GM19468 (cell line): ENCODE results near the gene DHRS12.

Source experiments
- ATAC-seq: cut with Tn5 transposase; IDR thresholded peaks from one replicate; pipeline ENCODE4 v1.9.1; 2021; ENCODE audit warnings: mild to moderate bottlenecking, moderate library complexity, moderate number of reproducible peaks; ENCODE audit not compliant: unreplicated experiment; ENCODE audit errors: extremely low read depth

DHRS12 gene

DNA sequence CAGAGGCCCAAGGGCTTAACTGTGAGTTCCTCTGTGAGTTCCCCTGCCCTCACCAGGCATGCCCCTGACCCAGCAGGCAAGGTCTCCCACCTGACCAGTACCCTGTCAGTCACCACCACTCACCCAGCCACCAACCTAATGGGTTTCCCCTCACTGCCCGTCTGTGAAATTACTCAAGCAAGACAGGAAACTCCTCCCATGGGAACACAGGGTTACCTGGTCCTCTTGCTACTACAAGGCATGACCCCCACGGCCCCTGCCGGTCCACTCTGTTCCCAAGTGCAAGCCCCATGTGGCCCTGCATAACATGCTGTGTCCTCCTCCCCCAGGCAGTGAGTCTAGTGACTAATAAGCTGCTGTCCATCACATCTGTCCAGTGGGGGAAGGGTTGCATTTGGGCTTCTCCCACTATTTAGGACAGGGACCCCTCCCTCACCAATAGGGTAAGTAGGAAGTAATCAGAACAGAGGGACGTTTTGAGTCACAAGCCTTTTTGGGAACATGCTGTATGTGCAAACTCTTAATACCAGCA, 8.0 kb upstream of the DHRS12 start:
- ATAC-seq = no peak

DNA sequence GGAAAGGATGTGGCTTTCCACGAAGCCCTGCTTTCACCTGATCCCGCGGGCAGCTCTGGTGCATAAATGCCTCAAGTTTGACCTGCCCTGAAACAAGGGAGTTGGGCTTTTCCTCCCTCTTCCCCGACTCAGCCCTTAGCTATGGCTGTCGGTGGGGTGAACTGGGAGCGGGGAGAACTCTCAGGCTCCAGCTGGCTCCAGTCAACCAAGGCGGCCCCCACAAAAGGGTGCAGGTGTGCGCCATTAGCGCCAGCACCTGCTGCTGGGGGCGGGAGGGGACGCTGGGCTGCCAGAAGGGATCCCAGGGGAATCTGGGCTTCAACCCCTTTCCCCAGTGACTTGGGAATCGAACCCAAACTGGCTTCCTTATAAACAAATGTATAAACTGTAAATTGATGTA, 7.1 kb upstream of the DHRS12 start:
- ATAC-seq = no peak

DNA sequence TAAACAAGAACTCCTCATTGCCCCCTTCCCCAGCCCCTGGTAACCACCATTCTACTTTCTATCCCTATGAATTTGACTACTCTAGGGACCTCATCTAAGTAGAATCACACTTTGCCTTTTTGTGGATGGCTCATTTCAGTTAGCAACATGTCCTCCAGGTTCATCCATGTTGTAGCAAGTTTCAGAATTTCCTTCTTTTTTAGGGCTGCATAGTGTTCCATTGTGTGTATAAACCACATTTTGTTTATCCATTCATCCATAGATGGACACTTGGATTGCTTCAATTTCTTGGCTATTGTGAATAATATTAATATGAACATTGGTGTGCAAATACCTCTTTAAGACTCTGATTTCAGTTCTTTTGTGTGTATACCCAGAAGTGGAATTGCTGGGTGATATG, 4.8 kb upstream of the DHRS12 start:
- ATAC-seq = no peak

DNA sequence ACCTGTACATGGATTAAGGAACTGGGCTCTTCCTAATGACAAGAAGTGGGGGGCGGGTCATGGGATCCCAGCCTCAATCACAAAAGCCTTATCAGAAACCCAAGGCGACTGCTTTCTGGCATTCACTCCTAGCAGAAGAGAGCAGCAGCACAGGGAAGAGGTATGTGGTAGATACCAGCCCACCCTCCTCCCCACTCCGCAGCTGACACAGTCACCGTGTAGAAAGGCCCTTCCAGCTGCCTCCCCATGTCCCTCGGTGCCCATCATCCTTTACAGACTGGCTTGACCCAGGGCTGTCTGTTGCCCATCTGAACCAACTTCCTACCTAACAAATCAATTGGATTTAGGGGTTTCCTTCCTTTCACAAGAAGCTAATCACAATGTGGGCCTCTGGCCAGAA, 3.1 kb upstream of the DHRS12 start:
- ATAC-seq = no peak

DNA sequence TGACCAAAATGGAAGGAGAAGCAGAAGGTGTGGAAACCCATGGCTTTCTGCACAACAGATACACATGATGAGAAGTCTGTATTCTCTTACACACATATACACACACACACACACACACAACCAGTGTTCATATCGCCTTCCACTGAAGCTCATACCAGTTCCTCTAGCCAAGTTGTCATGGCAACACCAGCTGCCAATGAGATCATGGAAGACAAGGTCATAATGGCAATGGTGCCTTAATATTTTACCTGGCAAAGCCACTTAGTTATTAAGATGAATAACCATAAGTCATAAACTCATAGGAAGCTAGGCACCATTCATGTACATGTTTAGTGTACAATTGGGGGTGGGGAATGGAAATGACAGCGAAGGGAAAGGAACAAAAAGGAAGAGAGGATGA, 2.6 kb upstream of the DHRS12 start:
- no peak for ATAC-seq

DNA sequence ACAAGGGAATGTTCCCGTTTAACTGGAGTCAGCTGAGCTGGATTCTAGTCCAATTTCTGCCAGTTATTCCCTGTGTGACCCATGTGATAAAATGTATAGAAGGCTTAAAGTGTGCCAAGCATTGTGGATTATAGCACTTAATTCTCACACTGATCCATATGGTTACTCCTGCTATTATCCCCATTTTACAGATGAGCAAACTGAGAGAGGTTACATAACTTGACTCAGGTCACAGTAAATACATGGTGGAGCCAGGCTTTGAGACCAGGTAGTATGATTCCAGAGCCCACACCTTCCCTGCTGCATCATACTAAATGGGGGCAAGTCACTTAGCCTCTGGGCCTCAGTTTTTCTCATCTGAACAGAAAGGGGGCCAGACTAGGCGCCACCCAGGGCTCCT, 2.0 kb upstream of the DHRS12 start:
- ATAC-seq = no peak

DNA sequence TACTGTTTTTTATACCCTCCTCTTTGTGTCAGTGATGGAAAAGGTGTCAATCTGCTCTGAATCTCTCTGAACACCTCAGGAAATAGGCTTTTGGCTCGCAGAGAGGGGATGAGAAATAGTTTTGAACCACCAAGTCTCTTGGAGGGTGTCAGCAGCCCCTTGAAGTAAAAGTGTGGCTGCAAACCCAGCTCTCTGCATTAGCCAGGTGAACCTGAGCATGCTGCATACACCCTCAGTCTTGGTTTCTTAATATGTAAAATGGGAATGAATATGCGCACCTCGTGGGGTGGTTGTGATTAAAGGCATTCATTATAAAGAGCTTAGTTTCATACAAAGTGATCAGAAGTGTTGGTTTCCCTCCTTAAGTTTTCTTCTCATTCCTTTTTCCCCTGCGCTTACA, 1.4 kb upstream of the DHRS12 start:
- no peak for ATAC-seq

DNA sequence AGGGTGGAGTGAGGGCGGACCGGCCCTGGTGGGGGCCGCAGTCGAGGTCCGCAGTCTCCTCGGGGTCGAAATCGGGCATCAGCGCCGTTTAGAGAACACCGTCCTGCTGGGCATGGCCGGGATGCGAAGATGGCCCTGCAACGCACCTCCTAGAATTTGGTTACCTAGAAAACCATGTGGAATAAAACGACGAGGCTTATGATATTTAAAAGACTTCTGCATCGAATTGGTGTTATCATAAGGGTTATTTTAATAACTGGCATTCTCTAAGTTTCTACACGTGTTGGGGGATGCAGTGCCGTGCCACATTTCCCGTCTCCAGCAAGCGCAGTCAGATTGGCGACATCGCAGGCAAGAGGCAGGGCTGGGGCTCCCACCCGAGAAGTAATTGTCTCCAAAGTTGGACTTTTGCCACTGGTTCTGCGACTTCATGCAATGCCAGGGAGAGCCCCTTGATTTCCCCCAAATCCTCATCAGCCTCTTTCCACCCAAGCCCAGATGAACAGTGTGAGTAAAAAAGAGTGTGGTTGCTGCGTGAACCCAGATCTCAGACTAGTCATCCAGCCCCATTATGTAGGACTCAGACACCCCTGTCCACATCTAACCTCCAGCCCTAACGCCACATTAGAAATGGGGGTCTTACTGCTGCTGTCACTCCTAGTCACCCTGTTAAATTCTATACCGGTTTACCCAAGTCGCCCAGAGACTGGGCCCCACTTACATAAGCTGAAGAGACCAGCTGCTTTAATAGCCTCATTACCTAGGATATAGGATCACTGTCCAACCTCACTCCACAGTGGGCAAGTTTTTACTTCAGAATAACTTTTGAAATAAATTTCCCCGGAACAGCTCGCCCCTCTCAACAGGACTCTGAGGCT, 571 bp upstream of the DHRS12 start:
- no peak for ATAC-seq

DNA sequence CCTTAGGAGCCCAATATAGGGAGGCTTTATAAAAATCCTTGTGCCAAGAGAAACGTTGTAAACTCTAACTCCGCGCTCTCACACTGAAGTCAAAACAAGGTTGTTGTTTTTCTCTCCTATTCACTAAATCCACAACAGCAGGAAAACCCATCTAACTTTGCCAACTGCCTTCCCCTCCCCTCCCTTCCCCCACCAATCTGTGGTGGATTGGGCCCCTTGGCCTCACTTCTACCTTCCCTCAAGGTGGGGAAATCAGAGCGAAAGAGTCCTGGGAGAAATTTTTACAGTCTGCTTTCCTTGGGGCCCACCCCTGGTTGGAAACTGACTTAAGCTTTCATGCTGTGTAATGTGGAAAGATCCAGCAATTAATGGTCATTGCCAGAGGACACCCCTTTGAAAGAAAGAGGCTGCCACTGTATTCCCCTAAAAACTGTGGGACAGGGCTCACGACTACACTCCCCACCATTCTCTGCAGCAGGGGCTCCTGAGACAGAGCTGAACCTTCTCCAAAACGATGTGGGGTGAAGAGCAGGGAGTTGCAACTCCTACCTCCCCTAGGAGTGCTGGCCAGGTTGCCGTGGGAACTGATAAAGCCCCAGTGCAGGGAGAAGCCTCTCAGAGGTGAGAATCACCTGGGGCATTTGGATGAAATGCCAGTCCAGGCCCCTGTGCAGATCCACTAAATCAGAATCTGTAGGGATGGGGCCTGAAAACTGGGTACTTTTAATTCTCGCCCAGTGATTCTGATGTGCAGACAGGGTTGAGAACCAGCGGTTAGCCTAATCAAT, 1.1 kb downstream of the DHRS12 start:
- ATAC-seq = no peak

DNA sequence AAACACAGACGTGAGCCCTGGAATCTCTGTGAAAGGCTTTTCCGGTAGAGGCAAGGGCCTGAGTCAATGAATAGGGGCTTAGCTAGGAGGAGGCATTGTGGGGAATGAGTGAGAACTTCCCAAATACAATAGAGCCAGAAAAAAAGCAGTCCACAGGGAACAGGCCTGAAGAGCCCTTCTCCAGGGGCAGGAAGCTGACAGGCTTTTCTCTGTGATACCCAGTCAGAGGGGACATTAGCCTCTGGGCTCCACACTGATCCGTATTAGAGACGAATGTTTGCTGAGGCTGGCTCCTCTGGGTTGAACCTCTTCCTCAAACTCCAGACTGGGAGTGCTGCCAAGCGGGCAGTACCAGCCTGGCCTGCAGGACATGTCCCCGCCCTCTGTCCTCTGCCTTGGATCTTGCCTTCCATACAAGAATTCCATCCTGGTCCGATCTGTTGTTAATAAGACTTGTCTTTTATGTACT, 2.3 kb downstream of the DHRS12 start:
- no peak for ATAC-seq

DNA sequence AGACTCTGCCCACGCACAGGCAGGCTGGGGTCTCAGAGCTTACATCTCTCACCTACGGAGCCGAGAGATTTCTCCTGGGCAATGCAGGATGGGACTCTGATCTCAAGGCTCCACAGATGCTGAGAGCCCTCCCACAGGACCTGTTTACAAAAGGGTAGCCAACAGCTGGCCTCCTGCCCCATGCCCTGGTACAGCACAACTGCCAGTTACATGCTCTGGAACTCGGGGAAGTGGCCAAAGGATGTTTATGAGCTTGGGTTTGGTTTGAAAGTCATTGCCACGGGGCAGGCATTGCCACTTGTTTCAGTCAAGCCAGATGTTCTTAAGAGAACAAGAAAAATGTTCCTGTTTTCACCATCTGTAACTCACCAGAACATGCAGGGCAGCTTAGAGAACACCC, 3.5 kb downstream of the DHRS12 start:
- no peak for ATAC-seq

DNA sequence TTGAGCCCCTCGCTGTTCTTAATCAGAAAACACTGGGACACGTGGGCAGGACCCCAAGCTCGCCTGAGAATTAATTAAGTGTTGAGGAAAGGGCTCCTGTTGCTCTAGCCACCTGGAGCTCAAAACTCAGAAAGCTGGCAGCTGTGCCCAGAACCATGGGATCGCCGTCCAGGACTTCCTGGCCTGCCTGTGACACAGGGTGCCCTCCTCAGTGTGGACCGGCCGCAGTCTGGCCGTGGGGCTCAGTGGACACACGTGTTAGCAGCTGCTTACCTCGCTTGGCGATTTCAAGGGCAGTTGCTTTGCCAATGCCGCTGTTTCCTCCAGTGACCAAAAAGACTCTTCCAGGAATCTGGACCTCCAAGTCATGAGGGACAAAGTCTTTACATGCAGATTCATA, 4.7 kb downstream of the DHRS12 start:
- ATAC-seq = no peak

DNA sequence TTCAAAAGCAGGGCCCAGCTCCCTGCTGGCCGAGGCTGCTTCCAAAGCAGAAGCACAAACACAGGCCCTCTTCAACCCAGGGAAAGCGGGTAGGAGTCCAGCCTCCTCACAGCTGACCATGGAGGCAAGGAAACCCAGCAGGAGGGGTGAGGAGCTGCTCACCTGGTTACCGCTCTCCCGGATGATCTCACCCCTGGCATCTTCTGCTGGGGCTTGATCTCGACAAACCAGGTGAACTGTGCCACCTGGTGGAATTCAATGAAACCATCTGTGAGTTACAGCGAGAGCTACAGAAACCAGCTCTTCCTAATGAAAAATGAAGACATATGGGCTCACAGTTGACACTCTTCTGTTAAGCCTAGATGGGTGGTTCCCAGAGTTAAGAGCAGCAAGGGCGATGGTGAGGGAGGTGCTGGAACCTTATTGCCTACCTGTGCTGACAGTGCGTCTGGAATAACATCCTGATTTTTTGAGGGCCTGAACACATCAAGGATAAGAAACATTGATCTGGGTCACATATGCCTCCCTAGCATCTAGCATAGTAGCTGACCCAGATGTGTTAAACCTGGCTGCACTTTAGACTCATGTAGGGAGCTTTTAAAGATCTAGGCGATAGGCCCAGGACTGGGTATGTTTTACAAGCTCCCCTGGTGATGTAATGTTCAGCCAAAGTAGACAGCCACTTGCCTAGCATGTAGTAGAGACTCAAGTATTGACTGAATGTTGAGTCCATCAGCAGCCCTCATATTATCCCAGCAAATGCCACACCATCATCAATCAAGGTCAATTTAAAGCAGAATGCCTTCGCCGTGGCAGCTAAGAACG, 6.1 kb downstream of the DHRS12 start:
- no peak for ATAC-seq

DNA sequence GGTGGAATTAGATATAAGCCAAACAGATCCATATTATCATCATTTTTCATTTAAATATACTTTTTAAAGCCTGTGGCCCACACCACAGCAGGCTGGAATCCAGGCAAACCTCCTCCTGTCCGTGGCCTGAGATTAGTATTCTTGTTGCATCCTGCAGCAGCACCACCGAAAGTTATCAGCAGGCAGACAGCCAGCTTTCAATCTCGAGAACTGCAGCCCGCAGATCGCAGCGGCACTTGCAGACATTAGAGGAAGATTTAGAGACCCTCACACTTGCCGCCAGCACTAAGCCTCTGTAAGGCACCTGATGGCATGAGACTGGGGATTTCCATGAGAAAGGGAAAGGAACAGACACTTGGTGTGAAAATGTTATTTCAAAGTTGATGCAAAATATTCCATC, 7.4 kb downstream of the DHRS12 start:
- ATAC-seq = no peak

DNA sequence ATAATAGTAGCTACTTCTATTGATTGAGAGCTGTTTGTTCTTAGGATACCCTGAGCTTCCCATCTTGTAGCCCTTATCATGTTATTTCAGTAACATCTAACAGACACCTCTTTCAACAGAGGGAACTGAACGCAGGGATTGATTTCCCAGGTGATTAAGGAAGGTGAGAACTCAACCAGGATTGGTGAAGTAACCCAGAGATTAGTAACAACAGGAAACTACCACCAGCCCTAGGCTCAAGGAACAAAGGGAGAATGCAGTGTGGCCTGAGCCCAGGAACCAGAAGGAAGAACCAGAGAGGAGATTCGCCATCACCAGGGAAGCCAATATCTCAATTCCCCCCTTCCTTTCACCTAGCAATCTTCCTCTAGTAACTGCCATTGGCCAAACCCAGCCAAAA, 8.5 kb downstream of the DHRS12 start:
- ATAC-seq = no peak

DNA sequence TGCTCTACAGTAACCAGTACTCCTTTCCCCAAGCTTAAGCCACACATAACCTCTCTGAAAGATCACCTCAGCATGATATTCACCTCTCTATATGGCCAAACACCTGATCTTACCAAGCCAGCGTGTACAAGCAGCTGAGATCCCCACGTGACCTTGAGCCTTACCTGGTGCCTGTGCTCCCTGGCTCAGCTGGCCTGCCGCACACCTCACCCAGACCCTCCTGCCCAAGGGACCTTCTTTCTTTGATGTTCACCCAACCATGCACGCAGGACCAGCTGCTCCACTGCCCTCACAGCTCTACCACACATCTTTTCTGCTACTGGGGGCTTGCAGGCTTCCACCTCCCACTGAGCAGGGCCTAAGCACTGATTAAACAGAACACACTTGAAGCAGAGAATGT, 9.0 kb downstream of the DHRS12 start:
- no peak for ATAC-seq

DNA sequence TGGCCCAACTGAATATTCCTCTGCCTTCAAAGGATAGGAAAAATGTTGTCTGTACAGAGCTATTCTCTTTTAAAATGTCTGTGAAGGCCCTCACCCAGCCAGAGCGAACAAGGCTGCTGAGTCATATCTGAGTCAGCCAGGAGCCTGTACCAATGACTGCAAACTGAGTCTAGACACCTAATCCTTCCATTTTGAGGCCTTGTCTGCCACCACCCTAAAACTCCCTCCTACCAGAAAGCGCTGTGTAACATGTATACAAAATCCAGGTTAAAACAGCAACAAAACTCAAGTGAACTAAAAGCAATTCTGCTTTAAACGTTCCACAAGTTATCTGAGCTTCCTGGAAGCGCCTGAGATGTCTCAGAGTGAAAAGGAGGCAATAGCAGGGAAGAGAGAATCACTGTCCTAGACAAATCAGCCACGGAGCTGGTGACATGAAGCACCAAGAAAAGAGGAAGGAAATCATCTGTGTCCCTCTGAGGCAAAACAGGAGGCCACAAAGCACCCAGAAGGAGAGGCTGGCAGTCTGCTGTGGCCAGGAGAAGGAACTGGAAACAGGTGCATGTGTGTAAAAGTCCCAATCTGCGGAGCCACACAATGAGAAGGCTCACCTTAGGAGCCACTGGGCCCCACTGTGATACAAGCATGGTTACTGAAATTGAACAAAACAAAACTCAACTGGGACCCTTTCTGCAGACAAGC, 10.2 kb downstream of the DHRS12 start:
- no peak for ATAC-seq

DNA sequence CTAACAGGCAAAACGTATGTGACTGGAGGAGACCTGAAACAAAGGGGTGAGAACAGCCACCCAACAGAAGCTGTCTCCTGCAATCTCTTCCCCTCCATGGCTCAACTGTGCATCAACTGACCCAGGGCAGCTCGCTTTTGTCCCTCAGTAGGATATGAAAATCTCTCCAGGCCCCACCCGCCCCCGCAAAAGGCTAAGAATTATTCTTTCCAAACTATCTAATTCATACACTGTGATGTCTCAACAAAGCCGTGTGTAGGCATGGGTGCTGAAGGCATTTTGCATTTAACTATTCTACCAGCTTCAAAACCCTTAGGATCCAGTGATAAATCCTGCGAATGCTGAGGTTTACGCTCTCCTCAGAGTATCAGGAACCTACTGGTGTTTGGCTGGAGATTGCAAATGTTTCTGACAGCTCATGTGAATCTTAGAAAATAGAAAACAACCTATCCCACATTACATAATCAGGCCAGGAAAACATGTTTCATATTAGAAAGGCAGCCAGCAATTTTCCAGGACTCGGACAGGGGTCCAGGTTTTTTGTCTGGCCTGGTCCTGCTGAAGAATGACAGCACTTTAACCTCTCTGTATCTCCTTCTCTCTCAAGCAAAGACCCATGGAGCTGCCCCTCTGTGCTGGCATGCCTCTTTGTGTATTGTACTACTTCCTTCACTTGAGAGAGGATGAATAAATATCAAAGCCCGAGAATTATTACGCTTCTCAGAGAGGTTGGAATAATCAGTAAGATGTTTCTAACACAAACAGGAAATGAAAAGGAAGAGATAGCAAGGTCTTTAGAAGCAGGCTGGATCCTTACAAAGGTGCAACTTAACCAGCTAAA, 17.3 kb downstream of the DHRS12 start:
- ATAC-seq = no peak
